Hepatocyte (in vitro differentiated cells): ENCODE data around the gene SSR3.

ENCODE experiments used
- EZH2 ChIP-seq: fragments of 200-600 bp; sonication (generic); IDR thresholded peaks from 2 replicates; pipeline ENCODE4 v1.6.1; 2016; ENCODE audit warnings: antibody characterized with exemption, mild to moderate bottlenecking, borderline replicate concordance
- EZH2phosphoT487 ChIP-seq: fragments of 200-600 bp; sonication (generic); IDR thresholded peaks from one replicate; pipeline ENCODE4 v1.6.1; 2018; ENCODE audit warnings: antibody characterized with exemption, mild to moderate bottlenecking, low read depth, moderate library complexity; ENCODE audit not compliant: unreplicated experiment, severe bottlenecking
- TF ChIP-seq, protein P1 (sequence below): fragments of 200-600 bp; sonication (generic); IDR thresholded peaks from 2 replicates; pipeline ENCODE4 v1.5.1; 2016; ENCODE audit warnings: antibody characterized with exemption, mild to moderate bottlenecking; ENCODE audit not compliant: poor library complexity

DNA sequence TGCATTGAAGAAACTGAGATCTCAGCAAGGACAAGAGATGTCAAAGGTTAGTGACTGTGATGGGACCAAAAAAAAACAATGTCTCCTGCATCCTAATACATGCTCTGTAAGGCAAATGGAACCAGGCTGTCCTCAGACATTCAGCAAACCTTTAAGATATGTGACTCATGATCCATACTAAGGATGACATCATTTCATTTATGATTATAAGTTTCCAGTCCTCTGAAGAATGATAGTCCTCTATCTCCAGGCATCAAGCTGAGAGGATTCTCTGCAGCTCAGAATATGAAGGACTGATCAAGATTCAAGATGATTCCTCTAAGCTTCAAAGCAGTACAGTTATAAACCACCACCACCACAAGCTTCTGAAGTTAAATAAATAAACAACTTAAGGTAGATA is 47.6 kb downstream of the SSR3 start:
- no peak for TF ChIP-seq EZH2
- no peak for TF ChIP-seq EZH2phosphoT487
- TF ChIP-seq, protein P1, sequence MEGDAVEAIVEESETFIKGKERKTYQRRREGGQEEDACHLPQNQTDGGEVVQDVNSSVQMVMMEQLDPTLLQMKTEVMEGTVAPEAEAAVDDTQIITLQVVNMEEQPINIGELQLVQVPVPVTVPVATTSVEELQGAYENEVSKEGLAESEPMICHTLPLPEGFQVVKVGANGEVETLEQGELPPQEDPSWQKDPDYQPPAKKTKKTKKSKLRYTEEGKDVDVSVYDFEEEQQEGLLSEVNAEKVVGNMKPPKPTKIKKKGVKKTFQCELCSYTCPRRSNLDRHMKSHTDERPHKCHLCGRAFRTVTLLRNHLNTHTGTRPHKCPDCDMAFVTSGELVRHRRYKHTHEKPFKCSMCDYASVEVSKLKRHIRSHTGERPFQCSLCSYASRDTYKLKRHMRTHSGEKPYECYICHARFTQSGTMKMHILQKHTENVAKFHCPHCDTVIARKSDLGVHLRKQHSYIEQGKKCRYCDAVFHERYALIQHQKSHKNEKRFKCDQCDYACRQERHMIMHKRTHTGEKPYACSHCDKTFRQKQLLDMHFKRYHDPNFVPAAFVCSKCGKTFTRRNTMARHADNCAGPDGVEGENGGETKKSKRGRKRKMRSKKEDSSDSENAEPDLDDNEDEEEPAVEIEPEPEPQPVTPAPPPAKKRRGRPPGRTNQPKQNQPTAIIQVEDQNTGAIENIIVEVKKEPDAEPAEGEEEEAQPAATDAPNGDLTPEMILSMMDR, result no peak
